ENCODE results near the gene ROCK2. TPM values are rescaled to one million over a fixed set of nuclear protein-coding genes. Genes with fewer than 3 reads are reported as not detected.

Gene ROCK2
- polyA plus RNA-seq, 1 of the 3 experiments (the other 2 are of a cell fraction), result 4.2 TPM

GRCh38 chr2:11290211-11290610 is 54.2 kb downstream of the ROCK2 start:
- POLR2A ChIA-PET, result no interaction called here

More at GRCh38 chr2:11290211-11290610, 54.2 kb downstream of the ROCK2 start:
- CTCF ChIA-PET, result interaction anchor here (0.7 to 1.2 kb wide), 3 partner anchors 13 to 1784 kb away, joined by 3 to 4 read pairs (median 3); no protein-coding TSS in a partner anchor
- peaks cover 58% of the 10 kb centered on the region for H4K20me1 ChIP-seq (ENCODE audit: insufficient read depth)
- no peak overlapping the region for H3K4me2 ChIP-seq
- H2AFZ ChIP-seq (ENCODE audit: low read depth), result no peak overlapping the region
- no peak for DNase-seq
- peaks cover 96% of the 10 kb centered on the region for H3K79me2 ChIP-seq (ENCODE audit: insufficient read depth)
- H3K9me2 ChIP-seq, result no peaks in the 10 kb centered on the region
- H3K9ac ChIP-seq, result no peak overlapping the region
- H3K4me3 ChIP-seq (ENCODE audit: low read depth in 2 of 2, low read length in 1 of 2), result no peak overlapping the region
- H3K4me1 ChIP-seq (ENCODE audit: control insufficient read depth in 1 of 2, insufficient read depth in 2 of 2, low read depth in 1 of 2, low read length in 1 of 2), result no peaks in the 10 kb centered on the region; a peak in 1 of 4 replicates
- 95% methylated on average over 3 of the region's 3 CpGs for WGBS (ENCODE audit: low lambda C conversion rate)
- no peak for TF ChIP-seq CTCF (IDR thresholded peaks at IDR 0.05)
- TF ChIP-seq MXI1 (IDR thresholded peaks at IDR 0.05; ENCODE audit: low read depth, low read length), result no peak
- TF ChIP-seq TCF12 (IDR thresholded peaks at IDR 0.05), result no peak
- no peak for TF ChIP-seq ELF1 (IDR thresholded peaks at IDR 0.05)
- TF ChIP-seq TEAD4 (IDR thresholded peaks at IDR 0.05; ENCODE audit: borderline replicate concordance, insufficient read depth), result no peak
- no peak for TF ChIP-seq IRF3 (IDR thresholded peaks at IDR 0.05; ENCODE audit: low read depth, low read length)
- TF ChIP-seq FOSL2 (IDR thresholded peaks at IDR 0.05; ENCODE audit: borderline replicate concordance, low read depth), result no peak
- no peak for TF ChIP-seq REST (IDR thresholded peaks at IDR 0.05; ENCODE audit: low read depth, low read length)
- no peak for TF ChIP-seq RCOR1 (IDR thresholded peaks at IDR 0.05; ENCODE audit: low read length)
- TF ChIP-seq RAD21 (IDR thresholded peaks at IDR 0.05; ENCODE audit: low read length), result no peak
- no peak for TF ChIP-seq SMC3 (IDR thresholded peaks at IDR 0.05; ENCODE audit: low read depth, low read length)
- no peak overlapping the region for H3K27ac ChIP-seq (ENCODE audit: low read depth in 2 of 2, low read length in 1 of 2)
- H3K27me3 ChIP-seq (ENCODE audit: insufficient read depth), result no peaks in the 10 kb centered on the region
- H3K9me3 ChIP-seq, result no peaks in the 10 kb centered on the region
- peaks cover 3% of the 10 kb centered on the region for H3F3A ChIP-seq (replicated peaks; ENCODE audit: insufficient read depth)
- peaks cover 2 to 12% of the 10 kb centered on the region in 2 experiments for H3K36me3 ChIP-seq (replicated peaks in 1 of 2; ENCODE audit: control insufficient read depth in 1 of 2, insufficient read depth in 2 of 2, low read length in 1 of 2)

Measured in SK-N-SH (cell line).